Choroid plexus epithelial cell (primary cell): ENCODE results near the gene EYS.
A peak's percentile ranks its signal among the peaks of the same experiment; 100 is the strongest.

Experiments used
- DNase-seq: peaks from one replicate; pipeline ENCODE4 v3.0.0-alpha.2; 2010; ENCODE audit warnings: low read depth
- H3K4me3 ChIP-seq: 2 replicates; pipeline ENCODE4 v1.5.1; 2011; ENCODE audit warnings: low read depth, mild to moderate bottlenecking, control low read depth, low read length, moderate library complexity
- CTCF ChIP-seq: conservative IDR thresholded peaks from 2 replicates; pipeline ENCODE4 v1.5.1; 2011; ENCODE audit warnings: low read depth, mild to moderate bottlenecking, control low read depth, inconsistent platforms, low read length, moderate library complexity

Gene EYS

GRCh38 chr6:65545920-65546319 lies 161.1 kb downstream of the EYS start:
- H3K4me3 ChIP-seq: no peak overlapping the region
- DNase-seq: peak; percentile 16
- no peak for TF ChIP-seq CTCF

- DNase-seq: no peak
- no peak for TF ChIP-seq CTCF
- H3K4me3 ChIP-seq: no peak overlapping the region
Measured at GRCh38 chr6:65538644-65539043, 168.4 kb downstream of the EYS start.

GRCh38 chr6:65537600-65537999 lies 169.4 kb downstream of the EYS start:
- no peak overlapping the region for H3K4me3 ChIP-seq
- TF ChIP-seq CTCF: no peak
- DNase-seq: no peak

GRCh38 chr6:65531533-65531932 lies 175.5 kb downstream of the EYS start:
- no peak overlapping the region for H3K4me3 ChIP-seq
- no peak for DNase-seq
- no peak for TF ChIP-seq CTCF

GRCh38 chr6:65524232-65524631 lies 182.8 kb downstream of the EYS start:
- no peak for TF ChIP-seq CTCF
- no peak overlapping the region for H3K4me3 ChIP-seq
- DNase-seq: no peak

- no peak overlapping the region for H3K4me3 ChIP-seq
Measured at GRCh38 chr6:65505736-65506135, 201.3 kb downstream of the EYS start.

More at GRCh38 chr6:65505736-65506135, 201.3 kb downstream of the EYS start:
- no peak for TF ChIP-seq CTCF
- no peak for DNase-seq
